Suppressor macrophage treated with lipopolysaccharide for 4 hours (primary cell): ENCODE results near the gene CISH.

Source experiments
- DNase-seq: peaks from one replicate; pipeline ENCODE4 v3.0.0-alpha.2; 2020

CISH gene

GRCh38 chr3:50592568-50592967 is 19.0 kb downstream of the CISH start:
- DNase-seq, result peak; percentile 49

DNA sequence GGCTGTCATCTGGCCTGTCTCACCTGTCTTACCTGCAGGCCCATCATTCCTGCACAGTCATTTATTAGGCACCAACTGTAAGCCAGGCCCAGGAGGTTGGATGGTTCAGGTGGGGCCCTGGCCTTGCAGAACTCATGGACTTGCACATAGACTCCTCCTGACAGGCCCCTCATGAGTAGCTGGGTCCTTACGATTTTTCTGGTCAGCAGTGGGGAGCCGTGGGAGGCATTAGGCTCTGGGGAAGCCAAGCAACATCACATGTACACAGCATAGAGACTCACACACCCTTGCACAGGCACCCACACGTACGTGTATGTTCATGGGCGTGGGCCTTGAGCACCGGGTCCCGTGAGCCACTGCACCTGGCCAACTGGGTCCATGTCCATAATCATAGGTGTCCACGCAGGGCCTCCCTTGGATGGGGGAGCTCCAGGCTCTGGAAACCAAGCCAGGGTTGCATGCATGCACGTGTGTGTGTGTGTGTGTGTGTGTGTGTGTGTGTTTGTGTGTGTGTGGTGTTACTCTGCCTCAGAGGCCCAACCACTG is 20.3 kb downstream of the CISH start:
- no peak for DNase-seq

- DNase-seq, result no peak
Measured at GRCh38 chr3:50588759-50589433, 22.7 kb downstream of the CISH start.

DNA sequence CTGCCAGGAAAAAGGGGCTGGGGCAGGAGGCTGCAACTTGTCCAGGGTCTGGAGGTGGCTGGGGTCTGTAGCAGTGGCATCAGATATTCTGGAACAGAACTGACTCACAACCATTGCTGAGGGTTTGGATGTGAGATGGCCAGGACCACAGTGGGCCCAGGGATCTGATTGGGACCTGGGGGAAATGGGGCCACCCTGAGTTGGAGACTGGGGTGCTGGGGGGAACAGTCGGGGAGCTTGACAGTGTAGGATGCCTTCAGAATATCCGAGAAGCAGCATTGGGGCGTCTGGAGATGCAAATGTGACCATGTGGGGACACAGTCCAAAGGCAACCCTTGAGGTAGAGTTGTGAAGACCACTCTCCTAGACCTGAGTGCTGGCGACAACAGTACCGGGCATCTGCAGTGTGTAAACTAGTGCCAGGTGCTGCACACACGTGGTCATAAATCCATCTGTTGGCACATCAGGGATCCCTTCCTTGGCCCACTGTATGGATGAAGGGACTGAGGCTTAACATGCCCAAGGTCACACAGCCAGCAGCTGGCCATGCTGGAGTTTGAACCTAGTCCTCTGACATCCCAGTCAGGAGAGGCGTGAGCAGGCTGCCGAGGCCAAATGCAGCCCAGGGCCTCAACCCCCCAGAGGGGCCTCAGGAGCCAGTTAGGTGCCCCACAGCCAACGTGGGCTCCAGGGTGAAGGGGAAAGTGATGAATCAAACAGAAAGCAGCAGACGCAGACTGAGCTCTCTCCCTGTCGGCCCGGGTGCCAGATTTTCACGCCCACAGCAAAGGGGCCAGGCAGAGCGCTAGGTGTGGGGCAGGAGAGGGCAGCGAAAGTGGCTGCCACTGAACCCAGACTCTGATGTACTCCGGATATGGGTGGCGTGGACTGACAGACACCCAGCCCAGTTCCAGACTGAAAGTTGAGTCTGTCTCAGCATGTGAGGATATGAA is 23.5 kb downstream of the CISH start:
- DNase-seq, result no peak

- DNase-seq, result no peak
Measured at GRCh38 chr3:50587373-50587772, 24.2 kb downstream of the CISH start.

DNA sequence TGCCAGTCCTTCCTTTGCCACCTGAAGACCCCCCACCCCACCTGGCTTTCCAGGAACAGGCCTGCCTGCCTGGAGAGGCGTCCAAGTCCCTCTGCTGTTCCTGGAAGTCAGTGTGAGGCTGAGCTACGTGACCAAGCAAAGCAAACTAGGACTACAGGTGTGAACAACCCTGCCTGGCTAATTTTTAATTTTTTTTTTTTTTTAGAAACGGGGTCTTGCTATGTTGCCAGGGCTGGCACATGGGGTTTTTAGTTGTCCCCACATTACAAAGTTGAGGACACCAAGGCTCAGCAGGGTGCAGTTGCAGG is 24.9 kb downstream of the CISH start:
- no peak for DNase-seq

GRCh38 chr3:50585919-50586762 is 25.4 kb downstream of the CISH start:
- no peak for DNase-seq

- no peak for DNase-seq
Measured at GRCh38 chr3:50584391-50584790, 27.2 kb downstream of the CISH start.

DNA sequence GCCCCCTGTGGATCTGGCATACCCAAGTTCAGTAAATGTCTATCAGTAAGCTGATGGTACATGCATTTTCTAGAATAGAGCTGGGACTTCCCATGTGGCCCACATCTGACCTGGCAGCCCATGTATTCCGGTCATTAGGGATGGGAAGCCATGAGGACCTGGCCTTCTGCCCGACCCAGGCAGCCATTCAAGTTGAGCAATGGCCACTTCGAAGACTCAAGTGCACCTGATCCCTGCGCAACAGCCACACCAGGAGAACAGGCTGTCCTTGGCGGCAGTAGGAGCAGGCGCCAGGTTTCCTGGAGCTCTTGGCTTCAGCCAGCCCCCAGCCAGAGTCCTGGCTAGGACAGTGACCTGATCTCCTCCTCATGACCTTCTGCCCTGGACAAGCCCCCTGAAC is 27.7 kb downstream of the CISH start:
- no peak for DNase-seq

DNA sequence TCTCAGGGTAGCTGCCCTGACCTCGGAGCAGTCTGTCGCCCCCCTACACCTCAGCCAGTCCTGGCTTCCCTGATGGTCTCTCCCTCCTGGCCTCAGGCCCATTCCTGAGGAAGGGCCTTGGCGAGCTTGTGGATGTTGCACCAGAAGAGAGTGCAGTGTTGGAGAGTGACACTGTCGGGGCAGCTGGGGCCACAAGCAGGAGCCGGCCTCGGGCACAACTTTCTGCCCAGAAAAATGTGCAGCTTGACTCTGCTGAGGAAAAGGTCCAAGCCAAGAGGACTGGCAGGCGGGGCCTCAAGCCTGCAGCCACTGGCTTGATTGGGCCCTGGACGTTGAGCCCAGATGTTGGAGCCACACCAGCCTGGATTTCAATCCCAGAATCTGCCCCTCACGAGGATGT is 29.5 kb downstream of the CISH start:
- DNase-seq, result no peak

DNA sequence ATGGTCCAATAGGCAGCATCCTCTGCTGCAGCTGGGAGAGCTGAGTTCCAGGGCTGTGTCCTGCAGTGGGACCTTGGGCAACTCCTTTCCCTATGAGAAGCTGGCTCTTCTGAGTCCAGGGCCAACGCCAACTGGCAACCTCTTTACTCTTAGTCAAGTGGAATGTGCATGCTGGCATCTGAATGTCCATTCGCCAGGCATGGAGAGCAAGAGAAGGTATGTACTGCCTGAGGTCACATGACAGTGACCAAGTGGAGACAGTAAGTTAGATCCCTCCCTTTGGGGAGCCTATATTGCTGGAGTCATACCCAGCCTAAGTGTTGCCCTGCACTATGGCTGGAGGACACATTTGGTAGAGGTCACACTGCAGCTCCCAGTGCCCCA is 30.1 kb downstream of the CISH start:
- DNase-seq, result no peak

- DNase-seq, result no peak
Measured at GRCh38 chr3:50580683-50581458, 30.7 kb downstream of the CISH start.

DNA sequence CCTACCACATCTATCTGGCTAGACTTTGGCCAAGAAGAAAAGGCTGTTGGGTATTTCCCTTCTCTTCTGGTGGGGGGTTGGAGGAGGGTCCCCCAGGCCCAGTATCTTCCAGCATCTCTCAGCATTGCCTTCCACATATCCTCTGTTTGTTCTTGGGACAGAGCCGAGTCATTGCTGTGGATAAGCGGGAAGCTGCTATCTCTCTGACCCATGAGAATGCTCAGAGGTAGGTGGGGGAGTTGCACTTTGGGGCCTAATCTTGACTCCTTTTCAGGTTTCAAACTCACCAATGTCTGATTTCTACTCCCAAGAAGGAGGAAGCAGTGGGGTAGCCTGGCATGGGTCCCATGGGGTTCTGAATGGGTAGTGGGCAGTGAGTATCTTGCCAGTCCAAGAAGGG is 34.2 kb downstream of the CISH start:
- no peak for DNase-seq

DNA sequence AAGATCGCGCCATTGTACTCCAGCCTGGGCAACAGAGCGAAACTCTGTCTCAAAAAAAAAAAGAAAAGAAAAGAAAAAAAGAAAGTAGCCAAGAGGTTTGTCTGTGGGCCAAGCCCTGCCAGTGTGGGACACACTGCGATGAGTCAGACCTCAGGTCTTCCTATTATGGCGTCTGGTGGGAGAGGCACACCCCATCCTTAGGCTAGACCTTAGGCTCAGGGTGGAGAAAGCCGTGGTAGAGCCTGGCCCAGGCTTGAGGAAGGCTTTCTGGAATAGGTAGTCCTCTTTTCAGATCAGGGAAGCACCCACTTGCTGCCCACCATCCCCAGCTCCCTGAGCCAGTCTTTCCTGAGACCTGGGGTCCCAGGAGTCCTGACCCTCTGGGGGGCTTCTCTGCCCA is 36.2 kb downstream of the CISH start:
- no peak for DNase-seq

DNA sequence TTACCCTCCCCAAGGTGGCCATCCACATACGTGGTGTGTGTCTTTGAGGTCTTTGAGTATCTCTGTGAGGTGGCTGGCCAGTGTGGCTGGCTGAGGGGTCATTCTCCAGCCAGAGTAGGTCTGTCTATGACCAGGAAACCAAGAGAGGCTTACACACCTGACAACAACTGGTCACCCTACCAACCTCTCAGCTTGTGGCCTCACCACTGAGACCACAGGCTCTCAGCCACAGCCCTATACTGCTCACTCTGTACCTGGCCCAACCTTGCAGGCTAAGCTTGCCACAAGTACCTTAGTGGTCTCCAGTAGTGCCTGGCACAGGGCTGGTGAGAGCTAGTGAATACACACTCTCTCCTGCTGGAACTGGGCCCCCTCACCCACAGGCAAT is 37.1 kb downstream of the CISH start:
- DNase-seq, result no peak

GRCh38 chr3:50573566-50574443 is 37.8 kb downstream of the CISH start:
- DNase-seq, result no peak

DNA sequence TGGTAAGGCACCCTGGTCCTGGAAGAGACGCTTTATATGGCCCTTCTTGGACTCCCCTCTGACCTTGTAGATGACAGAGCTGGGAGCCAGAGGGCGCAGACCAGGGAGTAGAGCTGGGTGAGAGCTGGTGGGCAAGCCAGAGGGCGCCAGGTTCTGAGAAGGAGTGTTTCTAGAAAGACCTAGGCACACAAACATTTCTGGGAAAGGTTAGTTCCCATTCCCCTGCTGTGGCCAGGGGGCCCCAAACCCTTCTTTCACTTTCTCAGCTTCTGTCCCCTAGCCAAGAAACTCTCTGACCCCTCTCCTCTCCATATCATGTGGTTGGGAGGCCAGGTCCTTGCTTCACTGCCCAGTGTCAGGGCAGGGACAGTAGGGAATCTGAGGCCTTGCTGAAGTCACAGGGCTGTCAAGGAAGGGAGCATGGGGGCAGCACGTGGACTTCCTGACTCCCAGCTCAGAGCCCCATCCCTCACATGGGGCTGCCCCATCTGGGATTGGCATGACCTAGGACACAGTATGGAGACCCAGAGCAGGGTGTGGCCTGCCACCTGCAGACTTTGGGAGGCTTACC is 38.7 kb downstream of the CISH start:
- DNase-seq, result no peak

GRCh38 chr3:50572158-50572557 is 39.4 kb downstream of the CISH start:
- peak; percentile 87 for DNase-seq

DNA sequence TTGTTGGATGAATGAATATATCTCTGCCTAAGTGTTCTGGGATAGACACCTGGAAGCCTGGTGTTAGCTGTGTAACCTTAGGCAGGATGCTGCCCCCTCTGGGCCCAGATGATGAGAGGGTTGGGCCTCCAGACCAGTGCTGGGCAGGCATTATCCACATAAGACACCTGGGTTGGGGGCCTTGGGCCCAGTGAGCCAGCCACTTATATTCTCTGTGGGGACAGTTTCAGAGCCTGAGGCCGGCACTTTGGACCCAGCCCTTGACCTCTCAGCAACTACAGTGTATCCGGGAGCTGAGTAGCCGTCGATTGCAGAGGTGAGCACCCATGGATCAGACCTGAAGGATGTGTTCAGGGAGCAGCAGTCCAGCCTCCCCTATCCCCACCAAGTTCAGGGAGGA is 40.1 kb downstream of the CISH start:
- DNase-seq, result no peak

- no peak for DNase-seq
Measured at GRCh38 chr3:50570508-50571279, 40.9 kb downstream of the CISH start.
